Activated T-cell treated with anti-CD3 and anti-CD28 coated beads, Interleukin-2, amount 50 U/mL, for 72 hours (primary cell): ENCODE results near the gene OR2D3. TPM values are rescaled to one million over a fixed set of nuclear protein-coding genes. Genes with fewer than 3 reads are reported as not detected.
"Not testable (repeated sequence)": the region's sequence is repeated elsewhere in the genome, so short reads cannot be mapped to it uniquely, and the experiment has no call there.

Source experiments
- ATAC-seq, 2 donors: fragments of 150-1000 bp; cut with Tn5 transposase; replicated peaks in 1 of 2; 2 replicates each; pipeline ENCODE4 v1.10.0; 2021; ENCODE audit warnings: moderate library complexity in 2 of 2, mild to moderate bottlenecking in 1 of 2
- DNase-seq, 2 donors: peaks; one replicate each; pipeline ENCODE4 v3.0.0; 2021 to 2022; ENCODE audit warnings: mixed read lengths in 1 of 2
- H3K27ac Mint-ChIP-seq: one replicate; pipeline ENCODE4 v1.8.0; 2022; ENCODE audit warnings: mild to moderate bottlenecking, moderate library complexity, mixed read lengths
- H3K27me3 Mint-ChIP-seq: one replicate; pipeline ENCODE4 v1.8.0; 2022; ENCODE audit warnings: low read depth, mixed read lengths
- H3K36me3 Mint-ChIP-seq, 2 donors: one replicate each; pipeline ENCODE4 v1.8.0; 2022; ENCODE audit warnings: mixed read lengths in 2 of 2, mild to moderate bottlenecking in 1 of 2; ENCODE audit not compliant: insufficient read depth in 2 of 2
- H3K4me1 Mint-ChIP-seq: one replicate; pipeline ENCODE4 v1.8.0; 2022; ENCODE audit warnings: low read depth, mixed read lengths
- H3K4me3 Mint-ChIP-seq, 2 donors: one replicate each; pipeline ENCODE4 v1.8.0; 2022; ENCODE audit warnings: mild to moderate bottlenecking in 2 of 2, mixed read lengths in 2 of 2, moderate library complexity in 2 of 2
- H3K9me3 Mint-ChIP-seq, 2 donors: one replicate each; pipeline ENCODE4 v1.8.0; 2022; ENCODE audit warnings: mixed read lengths in 2 of 2
- total RNA-seq, 2 donors: library from RNA; stranded (reverse); gene quantifications; one replicate each; pipeline ENCODE4 v1.2.3, GENCODE V29; 2022

Gene OR2D3
- total RNA-seq, 2 donors from 2014 or later: not detected

DNA sequence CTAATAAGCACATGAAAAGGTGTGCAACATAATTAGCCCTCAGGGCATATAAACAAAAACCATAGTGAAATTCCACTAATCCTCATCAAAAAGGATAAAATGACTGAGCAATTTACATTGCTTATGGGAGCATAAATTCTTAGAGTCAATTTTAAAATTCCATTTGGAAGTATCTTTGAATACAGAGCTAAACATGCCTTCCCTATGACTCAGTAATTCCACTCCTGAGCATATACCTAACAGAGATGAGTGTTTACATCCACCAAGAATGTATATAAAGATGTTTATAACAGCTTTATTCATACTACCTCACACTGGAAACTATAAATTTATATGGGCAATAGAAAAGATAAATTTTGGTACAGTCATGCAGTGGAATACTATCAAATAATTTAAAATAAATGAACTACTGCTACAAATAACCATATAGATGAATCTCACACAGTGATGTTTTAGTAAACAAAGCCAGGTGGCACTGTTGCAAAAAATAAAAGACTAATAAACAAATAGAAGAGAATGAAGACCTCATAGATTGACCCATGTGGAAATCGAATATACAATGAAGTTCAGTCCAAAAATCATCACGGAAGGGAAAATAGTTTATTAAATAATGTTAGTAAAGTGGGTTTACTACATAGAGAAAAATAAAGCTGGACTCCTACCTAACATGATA, 20.3 kb upstream of the OR2D3 start:
- Mint-ChIP-seq H3K27me3 (peaks cover 13% of the 10 kb centered on the region), H3K9me3 (no peaks in the 10 kb centered on the region), H3K27ac (no peak overlapping the region), H3K4me1 (no peaks in the 10 kb centered on the region), H3K36me3 (no peaks in the 10 kb centered on the region), H3K4me3 (no peak overlapping the region)
- ATAC-seq: no peak
- DNase-seq: no peak

DNA sequence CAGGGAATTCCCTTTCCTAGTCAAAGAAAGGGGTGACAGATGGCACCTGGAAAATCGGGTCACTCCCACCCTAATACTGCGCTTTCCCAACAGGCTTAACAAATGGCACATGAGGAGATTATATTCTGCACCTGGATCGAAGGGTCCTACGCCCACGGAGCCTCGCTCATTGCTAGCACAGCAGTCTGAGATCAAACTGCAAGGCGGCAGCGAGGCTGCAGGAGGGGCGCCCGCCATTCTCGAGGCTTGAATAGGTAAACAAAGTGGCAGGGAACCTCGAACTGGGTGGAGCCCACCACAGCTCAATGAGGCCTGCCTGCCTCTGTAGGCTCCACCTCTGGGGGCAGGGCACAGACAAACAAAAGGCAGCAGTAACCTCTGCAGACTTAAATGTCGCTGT, 16.0 kb upstream of the OR2D3 start:
- not testable (repeated sequence) for H3K27ac Mint-ChIP-seq, H3K9me3 Mint-ChIP-seq, ATAC-seq, H3K36me3 Mint-ChIP-seq, H3K27me3 Mint-ChIP-seq, H3K4me3 Mint-ChIP-seq, H3K4me1 Mint-ChIP-seq, DNase-seq

DNA sequence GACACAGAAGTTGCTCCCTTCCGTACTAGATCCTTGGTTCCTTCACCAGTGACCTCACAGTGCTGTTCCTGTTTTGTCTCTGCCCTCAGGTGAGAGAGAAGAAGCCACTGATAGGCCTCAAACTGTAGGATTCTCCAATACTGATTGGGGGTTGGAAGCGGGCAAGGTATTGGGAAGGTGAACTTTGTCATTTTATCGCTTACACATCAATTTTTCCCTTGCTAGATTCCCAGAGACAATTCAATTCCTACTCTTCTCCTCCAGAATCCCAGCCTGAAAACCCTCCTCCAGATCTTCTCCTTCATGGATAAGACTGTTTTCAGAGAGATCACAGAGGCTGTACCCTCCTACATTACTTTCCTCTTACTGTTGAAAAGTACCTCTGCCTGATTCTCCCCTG, 9.4 kb upstream of the OR2D3 start:
- H3K4me1 Mint-ChIP-seq: no peaks in the 10 kb centered on the region
- ATAC-seq (no peak), DNase-seq (no peak)
- peaks cover 0 to 1% of the 10 kb centered on the region in 2 donors for H3K9me3 Mint-ChIP-seq
- H3K27ac Mint-ChIP-seq: no peak overlapping the region
- H3K27me3 Mint-ChIP-seq: no peaks in the 10 kb centered on the region
- no peak overlapping the region for H3K4me3 Mint-ChIP-seq
- no peaks in the 10 kb centered on the region for H3K36me3 Mint-ChIP-seq

DNA sequence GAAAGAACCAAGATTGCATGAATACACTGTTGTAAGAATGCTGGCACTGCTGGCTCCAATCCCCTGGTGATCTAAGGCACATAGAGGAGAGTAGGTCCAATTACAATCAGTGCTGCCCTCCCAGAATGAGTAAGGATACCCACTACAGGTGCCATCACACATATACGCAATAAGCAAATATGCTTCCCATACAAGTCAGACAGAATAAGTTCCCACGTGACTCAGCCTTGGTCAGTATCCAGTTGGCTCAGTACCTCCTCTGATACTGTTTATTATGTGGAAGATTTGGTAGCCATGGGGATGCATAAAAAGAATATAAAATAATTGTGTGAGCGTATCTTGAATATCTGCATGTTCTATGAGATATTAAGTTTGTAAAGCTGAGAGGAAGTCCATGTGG, 8.9 kb upstream of the OR2D3 start:
- DNase-seq (no peak), ATAC-seq (no peak)
- Mint-ChIP-seq H3K4me1 (no peaks in the 10 kb centered on the region), H3K4me3 (no peak overlapping the region), H3K27ac (no peak overlapping the region), H3K27me3 (no peaks in the 10 kb centered on the region), H3K9me3 (peaks cover 0 to 1% of the 10 kb centered on the region in 2 donors), H3K36me3 (no peaks in the 10 kb centered on the region)

DNA sequence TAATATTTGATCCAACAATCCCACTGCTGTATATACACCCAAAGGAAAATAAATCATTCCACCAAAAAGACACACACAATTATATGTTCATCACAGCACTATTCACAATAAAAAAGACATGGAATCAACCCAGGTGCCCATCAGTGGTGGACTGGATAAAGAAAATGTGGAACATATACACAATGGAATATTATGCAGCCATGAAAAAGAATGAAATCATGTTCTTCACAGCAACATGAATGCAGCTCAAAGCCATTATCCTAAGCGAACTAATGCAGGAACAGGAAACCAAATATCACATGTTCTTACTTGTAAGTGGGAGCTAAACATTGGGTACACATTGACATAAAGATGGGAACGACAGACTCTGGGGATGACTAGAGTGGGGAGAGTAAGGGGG, 1.1 kb upstream of the OR2D3 start:
- Mint-ChIP-seq H3K4me3 (no peak overlapping the region), H3K27ac (no peak overlapping the region), H3K4me1 (no peaks in the 10 kb centered on the region), H3K27me3 (peaks cover 23% of the 10 kb centered on the region), H3K9me3 (peaks cover 0 to 2% of the 10 kb centered on the region in 2 donors), H3K36me3 (peaks cover 0 to 1% of the 10 kb centered on the region in 2 donors)
- DNase-seq (no peak), ATAC-seq (no peak)

DNA sequence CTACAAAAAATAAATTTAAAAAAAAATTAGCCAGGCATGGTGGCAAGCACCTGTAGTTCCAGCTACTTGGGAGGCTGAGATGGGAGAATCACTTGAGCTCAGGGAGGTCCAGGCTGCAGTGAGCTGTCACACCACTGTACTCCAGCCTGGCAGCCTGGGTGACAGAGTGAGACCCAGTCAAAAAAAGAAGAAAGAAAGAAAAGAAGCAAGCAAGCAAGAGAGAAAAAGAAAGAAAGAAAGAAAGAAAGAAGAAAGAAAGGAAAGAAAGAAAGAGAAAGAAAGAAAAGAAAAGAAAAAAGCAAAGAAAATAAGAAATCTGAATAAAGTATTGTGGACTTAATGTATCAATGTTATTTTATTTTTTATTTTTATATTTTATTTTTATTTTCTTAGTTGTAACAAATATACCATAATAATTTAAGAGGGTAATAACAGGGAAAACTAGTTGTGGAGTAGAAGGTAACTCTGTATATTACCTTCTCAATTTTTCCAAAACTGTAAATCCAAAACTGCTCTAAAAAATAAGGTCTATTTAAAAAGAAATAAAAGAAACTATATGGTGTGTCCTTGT, 4.3 kb downstream of the OR2D3 start:
- Mint-ChIP-seq H3K27me3 (peaks cover 49% of the 10 kb centered on the region), H3K9me3 (no peaks in the 10 kb centered on the region), H3K36me3 (no peaks in the 10 kb centered on the region), H3K4me1 (peaks cover 22% of the 10 kb centered on the region), H3K27ac (no peak overlapping the region), H3K4me3 (peak overlapping the region in 1 of 2 donors; percentile 13)
- no peak for DNase-seq
- no peak for ATAC-seq

DNA sequence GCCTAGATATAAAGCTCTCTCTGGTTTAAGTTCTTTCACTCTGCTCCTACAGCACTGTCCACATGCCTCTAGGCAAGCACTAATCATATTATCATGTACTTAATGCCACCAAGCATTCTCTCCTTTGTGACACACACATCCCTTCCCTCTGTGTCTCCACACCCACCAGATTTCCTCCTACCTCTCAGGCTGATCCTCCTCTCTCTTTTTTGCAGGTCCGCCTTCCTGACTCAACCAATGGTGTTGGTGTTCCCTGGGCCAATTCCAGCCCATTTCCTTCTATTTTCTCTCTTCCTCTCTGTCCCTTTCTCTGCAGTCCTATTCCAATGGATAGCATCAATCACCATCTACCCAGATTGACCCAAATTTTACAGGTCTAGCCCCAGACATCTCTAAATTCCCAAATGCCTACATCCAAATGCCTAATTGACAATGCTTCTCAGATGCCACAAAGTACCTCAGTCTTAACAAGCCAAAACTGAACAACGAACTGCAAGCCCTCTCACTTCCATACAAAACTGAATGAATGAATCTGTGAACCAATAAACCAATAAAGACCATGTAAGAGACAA, 4.9 kb downstream of the OR2D3 start:
- DNase-seq: no peak
- Mint-ChIP-seq H3K9me3 (no peaks in the 10 kb centered on the region), H3K36me3 (no peaks in the 10 kb centered on the region), H3K4me3 (peak overlapping the region; percentile 76 to 86), H3K27me3 (peaks cover 49% of the 10 kb centered on the region), H3K27ac (no peak overlapping the region), H3K4me1 (peaks cover 22% of the 10 kb centered on the region)
- no peak for ATAC-seq

DNA sequence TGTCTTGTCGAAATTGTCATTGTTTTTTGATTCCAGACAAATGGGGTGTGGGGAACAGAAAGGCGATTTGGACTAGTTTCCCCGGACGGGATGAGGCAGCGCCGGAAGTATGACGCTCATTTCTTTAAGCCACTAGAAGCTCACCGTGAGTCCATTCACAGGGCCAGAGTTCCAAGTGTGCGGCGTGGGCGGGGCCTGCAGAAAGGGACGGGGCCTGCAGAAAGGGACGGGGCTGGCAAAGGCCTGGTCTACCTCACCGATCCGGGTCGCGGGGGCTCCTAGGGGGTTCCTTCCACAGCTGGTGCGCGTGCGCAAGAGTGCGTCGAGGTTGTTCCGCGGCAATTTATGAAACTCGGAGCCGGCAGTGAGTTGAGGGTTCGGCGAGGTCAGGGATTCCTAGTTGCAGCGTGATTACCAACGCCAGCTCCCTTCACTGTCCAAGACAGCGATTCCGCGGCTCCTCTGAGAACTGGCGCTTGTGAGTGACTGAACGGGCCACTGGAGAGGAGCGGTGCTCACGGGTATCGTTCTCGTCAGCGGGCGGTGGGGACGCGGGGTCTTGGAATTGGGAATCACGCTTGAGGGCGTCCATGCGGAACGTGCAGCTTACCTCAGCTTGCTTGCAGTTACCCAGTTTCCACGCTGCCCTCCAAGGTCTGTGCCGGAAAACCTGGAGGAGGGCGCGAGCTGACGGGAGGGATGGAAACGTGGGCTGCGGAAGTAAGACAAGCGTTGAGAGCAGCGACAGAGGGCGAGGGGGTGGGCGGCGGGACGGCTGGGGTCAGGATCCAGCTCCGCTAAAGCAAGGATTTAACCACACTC, 5.6 kb downstream of the OR2D3 start, which contains the start of gene ZNF215:
Gene ZNF215 (plus strand): TSS at position 219 of the 822 bp plus-strand sequence. CDS start 5,847 bp downstream, outside the sequence.
- Mint-ChIP-seq H3K27me3 (peaks cover 43% of the 10 kb centered on the region), H3K27ac (no peak within 1 kb of the TSS), H3K4me1 (peaks cover 22% of the 10 kb centered on the region), H3K4me3 (peak within 1 kb of the TSS; percentile 76 to 86), H3K36me3 (no peaks in the 10 kb centered on the region), H3K9me3 (no peaks in the 10 kb centered on the region)
- DNase-seq (peak; percentile 33 to 67), ATAC-seq (peak; percentile 71 to 85)

DNA sequence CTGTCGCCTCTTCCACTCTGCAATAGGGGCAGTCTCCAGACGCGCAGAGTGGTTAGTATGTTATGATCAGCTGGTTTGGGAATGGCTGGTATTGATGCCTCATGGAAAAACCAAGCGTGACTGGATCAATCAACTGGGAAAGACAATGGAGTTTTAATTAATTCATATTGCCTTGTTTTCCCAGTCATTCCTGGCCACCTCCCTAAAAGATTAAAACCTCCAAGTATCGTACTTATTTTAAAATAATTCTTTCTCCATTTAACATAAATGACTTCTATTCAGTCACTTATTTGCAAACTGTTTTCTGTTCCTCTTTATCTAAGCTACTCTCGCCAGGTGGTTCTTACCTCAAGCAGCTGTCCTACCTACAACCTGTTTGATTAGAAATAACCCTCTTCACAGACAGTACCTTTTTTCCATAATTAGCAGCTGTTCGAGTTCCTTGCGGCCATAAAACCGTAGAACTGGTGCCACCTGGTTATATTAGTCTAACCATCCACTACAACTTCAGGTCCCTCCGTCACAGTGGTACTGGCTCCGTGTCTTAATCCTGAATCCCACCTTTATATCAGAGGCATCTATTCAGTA, 6.3 kb downstream of the OR2D3 start:
- H3K27me3 Mint-ChIP-seq: peaks cover 43% of the 10 kb centered on the region
- H3K9me3 Mint-ChIP-seq: no peaks in the 10 kb centered on the region
- H3K4me1 Mint-ChIP-seq: peaks cover 26% of the 10 kb centered on the region
- H3K27ac Mint-ChIP-seq: no peak overlapping the region
- H3K4me3 Mint-ChIP-seq: peak overlapping the region; percentile 76 to 86
- no peak for DNase-seq
- no peaks in the 10 kb centered on the region for H3K36me3 Mint-ChIP-seq
- ATAC-seq: no peak

DNA sequence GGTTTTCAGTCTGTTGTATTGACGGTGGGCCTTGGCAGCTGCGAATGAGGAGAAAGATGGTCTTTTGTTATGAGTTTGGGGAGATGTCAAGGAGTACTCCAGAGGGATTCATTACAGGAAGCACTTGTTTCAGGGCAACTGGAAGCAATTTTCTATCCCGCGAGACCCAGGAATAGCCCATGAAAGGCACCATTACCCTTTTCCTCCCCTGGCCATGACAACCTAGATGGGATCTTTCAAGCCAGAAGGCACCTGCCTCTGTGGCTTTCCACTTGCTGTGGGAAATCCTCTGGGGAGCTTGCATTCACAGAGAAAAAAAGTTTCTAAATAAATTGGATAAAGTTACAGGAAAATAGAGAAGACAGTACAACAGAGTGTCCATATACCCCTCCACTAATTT, 8.1 kb downstream of the OR2D3 start:
- ATAC-seq (no peak), DNase-seq (no peak)
- Mint-ChIP-seq H3K9me3 (no peaks in the 10 kb centered on the region), H3K27ac (no peak overlapping the region), H3K4me3 (no peak overlapping the region), H3K4me1 (peaks cover 35% of the 10 kb centered on the region), H3K36me3 (peaks cover 0 to 2% of the 10 kb centered on the region in 2 donors), H3K27me3 (peaks cover 48% of the 10 kb centered on the region)

DNA sequence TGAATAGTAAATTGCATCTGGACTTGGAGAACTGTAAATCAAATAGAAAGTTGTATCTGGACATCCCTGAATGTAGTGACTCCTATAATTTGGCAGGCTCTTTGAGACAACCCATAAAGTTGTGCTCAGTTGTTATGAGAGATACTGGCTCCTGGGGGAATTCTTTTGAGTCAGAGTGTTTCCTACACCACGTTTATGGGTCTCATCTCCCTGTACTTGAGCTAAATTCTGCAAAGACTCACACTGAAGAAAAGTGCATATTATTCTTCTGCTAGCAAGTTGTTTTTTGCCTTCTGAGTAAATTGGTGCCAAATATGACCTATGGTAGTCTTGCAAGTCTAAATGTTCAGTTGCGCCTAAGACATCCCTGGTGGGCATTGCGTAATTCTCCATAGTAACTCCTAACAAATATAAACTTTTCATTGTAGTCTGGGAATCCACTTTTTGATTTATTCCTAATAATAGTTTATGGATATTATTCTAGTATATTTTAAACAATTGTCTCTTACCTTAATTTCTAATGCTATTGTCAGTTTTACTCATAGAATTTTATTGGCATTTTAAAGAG, 10.4 kb downstream of the OR2D3 start:
- Mint-ChIP-seq H3K27me3 (peaks cover 32% of the 10 kb centered on the region), H3K4me1 (peaks cover 28% of the 10 kb centered on the region), H3K36me3 (peaks cover 0 to 2% of the 10 kb centered on the region in 2 donors), H3K9me3 (no peaks in the 10 kb centered on the region), H3K4me3 (no peak overlapping the region), H3K27ac (no peak overlapping the region)
- DNase-seq (no peak), ATAC-seq (no peak)

DNA sequence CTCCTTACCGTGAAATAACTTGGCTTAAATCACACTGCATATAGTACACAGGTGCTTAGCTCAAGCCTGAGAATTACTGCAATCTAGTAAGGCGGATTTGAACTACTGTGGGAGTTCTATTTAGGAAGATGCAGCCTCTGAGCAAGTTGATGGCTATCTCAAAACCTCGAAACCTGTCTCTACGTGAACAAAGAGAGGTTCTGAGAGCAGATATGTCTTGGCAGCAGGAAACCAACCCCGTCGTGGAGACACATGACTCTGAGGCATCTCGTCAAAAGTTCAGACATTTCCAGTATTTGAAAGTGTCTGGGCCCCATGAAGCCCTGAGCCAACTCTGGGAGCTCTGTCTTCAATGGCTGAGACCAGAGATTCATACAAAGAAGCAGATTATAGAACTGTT, 11.3 kb downstream of the OR2D3 start:
- Mint-ChIP-seq H3K27me3 (peaks cover 32% of the 10 kb centered on the region), H3K36me3 (peaks cover 0 to 2% of the 10 kb centered on the region in 2 donors), H3K9me3 (no peaks in the 10 kb centered on the region), H3K27ac (no peak overlapping the region), H3K4me3 (peak overlapping the region in 1 of 2 donors; percentile 36), H3K4me1 (peaks cover 21% of the 10 kb centered on the region)
- ATAC-seq (peak in 1 of 2 donors; percentile 58), DNase-seq (peak in 1 of 2 donors; percentile 17)
